Diencephalon (tissue), 1 donor: ENCODE measurements around the gene TPSAB1. TPM values are rescaled to one million over a fixed set of nuclear protein-coding genes. Genes with fewer than 3 reads are reported as not detected.

Source experiments
- total RNA-seq: library from RNA; depleted of rRNA; stranded (reverse); fragments of >200 nt; gene quantifications from one replicate; pipeline ENCODE4 v1.2.3, GENCODE V29; 2014

TPSAB1 gene
- not detected for total RNA-seq

DNA sequence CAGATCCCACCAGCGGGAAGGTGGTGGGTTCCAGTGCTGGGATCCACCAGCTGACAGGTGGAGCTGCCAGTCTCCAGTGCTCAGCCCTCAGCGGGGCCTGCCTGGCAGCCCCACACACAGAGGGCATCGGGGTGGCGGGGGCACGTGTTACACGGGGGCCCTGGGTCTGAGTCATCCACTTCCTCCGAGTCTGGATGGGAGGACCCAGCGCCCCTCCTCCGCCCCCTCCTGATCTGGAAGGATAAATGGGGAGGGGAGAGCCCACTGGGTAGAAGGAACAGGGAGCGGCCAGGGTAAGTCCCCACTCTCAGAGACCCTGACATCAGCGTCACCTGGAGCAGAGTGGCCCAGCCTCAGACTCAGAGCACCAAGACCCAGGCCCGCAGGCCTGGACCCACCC lies at the start of gene TPSAB1:
Gene TPSAB1 (plus strand): TSS at position 270 of the 400 bp plus-strand sequence. CDS start 234 bp downstream, outside the sequence.

GRCh38 chr16:1225051-1225451 lies 15.5 kb upstream of the TPSAB1 start, which contains the start of gene TPSG1:
Gene TPSG1 (minus strand): TSS chr16:1225268. CDS start chr16:1225252, 16 bp downstream.

GRCh38 chr16:1230084-1230470 lies 10.4 kb upstream of the TPSAB1 start, which contains the start of gene TPSB2:
Gene TPSB2 (minus strand): TSS chr16:1230184. CDS start chr16:1229951, 233 bp downstream.

DNA sequence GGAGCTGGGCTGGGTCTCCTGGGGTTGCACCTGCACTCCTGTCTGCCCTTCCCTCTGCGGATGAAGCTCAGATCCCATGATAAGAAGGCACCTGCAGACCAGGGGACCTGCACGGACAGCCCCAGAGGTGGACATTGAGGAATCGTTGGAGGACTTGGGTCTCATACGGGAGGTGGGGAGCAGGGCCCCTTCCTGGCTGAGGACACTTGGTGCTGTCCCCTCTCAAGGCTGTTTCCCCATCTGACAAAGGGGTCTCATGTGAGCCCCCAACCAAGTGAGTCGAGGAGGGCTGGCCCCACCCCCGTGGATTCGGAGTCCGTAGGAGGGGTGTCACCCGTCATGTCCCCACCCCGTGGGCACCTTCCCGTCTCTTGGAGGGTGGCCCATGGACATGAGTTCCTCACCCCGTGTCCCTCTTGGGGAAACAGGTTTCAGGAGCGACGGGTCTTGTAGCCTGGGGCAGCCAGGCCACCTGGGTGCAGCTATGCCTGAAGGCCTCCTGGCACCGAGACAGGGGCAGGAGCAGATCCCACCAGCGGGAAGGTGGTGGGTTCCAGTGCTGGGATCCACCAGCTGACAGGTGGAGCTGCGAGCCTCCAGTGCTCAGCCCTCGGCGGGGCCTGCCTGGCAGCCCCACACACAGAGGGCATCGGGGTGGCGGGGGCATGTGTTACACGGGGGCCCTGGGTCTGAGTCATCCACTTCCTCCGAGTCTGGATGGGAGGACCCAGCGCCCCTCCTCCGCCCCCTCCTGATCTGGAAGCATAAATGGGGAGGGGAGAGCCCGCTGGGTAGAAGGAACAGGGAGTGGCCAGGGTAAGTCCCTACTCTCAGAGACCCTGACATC lies 15.0 kb downstream of the TPSAB1 start, which contains the start of gene TPSD1:
Gene TPSD1 (plus strand): TSS at position 794 of the 847 bp plus-strand sequence. CDS start 212 bp downstream, outside the sequence.

Other genes with a start within 250 kb of the TPSAB1 start
- gene SSTR5, start 168.0 kb upstream of the TPSAB1 start, total RNA-seq: 0.23 TPM
- not detected for gene C1QTNF8, start 144.5 kb upstream of the TPSAB1 start, total RNA-seq
- gene CACNA1H, start 87.6 kb upstream of the TPSAB1 start, total RNA-seq: 24.7 TPM
- not detected for gene TPSG1, start 15.4 kb upstream of the TPSAB1 start, total RNA-seq
- gene TPSB2, start 10.5 kb upstream of the TPSAB1 start, total RNA-seq: 0.46 TPM
- not detected for gene TPSD1, start 15.4 kb downstream of the TPSAB1 start, total RNA-seq
- 48.7 TPM for gene UBE2I, start 68.9 kb downstream of the TPSAB1 start, total RNA-seq
- gene BAIAP3, start 92.9 kb downstream of the TPSAB1 start, total RNA-seq: 61.8 TPM
- 43.6 TPM for gene TSR3, start 111.2 kb downstream of the TPSAB1 start, total RNA-seq
- gene GNPTG, start 111.2 kb downstream of the TPSAB1 start, total RNA-seq: 31.1 TPM
- gene UNKL, start 174.0 kb downstream of the TPSAB1 start, total RNA-seq: 16.4 TPM
- gene UQCC4, start 180.0 kb downstream of the TPSAB1 start, total RNA-seq: 12.0 TPM
- not detected for gene PERCC1, start 190.4 kb downstream of the TPSAB1 start, total RNA-seq
- gene CCDC154, start 203.9 kb downstream of the TPSAB1 start, total RNA-seq: 0.23 TPM
- 47.3 TPM for gene CLCN7, start 234.3 kb downstream of the TPSAB1 start, total RNA-seq
- gene PTX4, start 248.2 kb downstream of the TPSAB1 start, total RNA-seq: 0.23 TPM